ENCODE data around the gene MLIP.

MLIP gene, protein sequence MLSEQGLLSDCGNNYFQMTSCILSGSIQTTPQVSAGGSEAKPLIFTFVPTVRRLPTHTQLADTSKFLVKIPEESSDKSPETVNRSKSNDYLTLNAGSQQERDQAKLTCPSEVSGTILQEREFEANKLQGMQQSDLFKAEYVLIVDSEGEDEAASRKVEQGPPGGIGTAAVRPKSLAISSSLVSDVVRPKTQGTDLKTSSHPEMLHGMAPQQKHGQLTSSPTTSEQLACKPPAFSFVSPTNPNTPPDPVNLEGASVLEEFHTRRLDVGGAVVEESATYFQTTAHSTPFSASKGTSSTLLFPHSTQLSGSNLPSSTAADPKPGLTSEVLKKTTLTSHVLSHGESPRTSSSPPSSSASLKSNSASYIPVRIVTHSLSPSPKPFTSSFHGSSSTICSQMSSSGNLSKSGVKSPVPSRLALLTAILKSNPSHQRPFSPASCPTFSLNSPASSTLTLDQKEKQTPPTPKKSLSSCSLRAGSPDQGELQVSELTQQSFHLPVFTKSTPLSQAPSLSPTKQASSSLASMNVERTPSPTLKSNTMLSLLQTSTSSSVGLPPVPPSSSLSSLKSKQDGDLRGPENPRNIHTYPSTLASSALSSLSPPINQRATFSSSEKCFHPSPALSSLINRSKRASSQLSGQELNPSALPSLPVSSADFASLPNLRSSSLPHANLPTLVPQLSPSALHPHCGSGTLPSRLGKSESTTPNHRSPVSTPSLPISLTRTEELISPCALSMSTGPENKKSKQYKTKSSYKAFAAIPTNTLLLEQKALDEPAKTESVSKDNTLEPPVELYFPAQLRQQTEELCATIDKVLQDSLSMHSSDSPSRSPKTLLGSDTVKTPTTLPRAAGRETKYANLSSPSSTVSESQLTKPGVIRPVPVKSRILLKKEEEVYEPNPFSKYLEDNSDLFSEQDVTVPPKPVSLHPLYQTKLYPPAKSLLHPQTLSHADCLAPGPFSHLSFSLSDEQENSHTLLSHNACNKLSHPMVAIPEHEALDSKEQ
- long read RNA-seq = 0 reads

- H3K4me3 ChIP-seq (replicated peaks; ENCODE audit: insufficient read depth, low read length) = no peak within 1 kb of the TSS
- no peak for TF ChIP-seq SPI1 (IDR thresholded peaks at IDR 0.05; ENCODE audit: borderline replicate concordance, low read depth)
- TF ChIP-seq POLR2AphosphoS5 (IDR thresholded peaks at IDR 0.05; ENCODE audit: low read depth) = no peak
- TF ChIP-seq GABPA (IDR thresholded peaks at IDR 0.05; ENCODE audit: low read depth) = no peak
- TF ChIP-seq REST (IDR thresholded peaks at IDR 0.05; ENCODE audit: insufficient replicate concordance, low read depth) = no peak
- no peak for TF ChIP-seq CTCF (IDR thresholded peaks at IDR 0.05; ENCODE audit: insufficient read depth, low read length)
- H3K27ac ChIP-seq (replicated peaks) = no peak within 1 kb of the TSS
- no peak for DNase-seq (ENCODE audit: low read depth in 1 of 2, low spot score in 1 of 2)
- no peaks in the 10 kb centered on the region for H3K27me3 ChIP-seq (ENCODE audit: insufficient read depth, poor library complexity, severe bottlenecking)
Measured at GRCh38 chr6:54111341-54112045, at the start of gene MLIP. Gene MLIP (plus strand): TSS chr6:54111443. CDS start chr6:54111480, 37 bp downstream.

- DNase-seq (ENCODE audit: low read depth in 1 of 2, low spot score in 1 of 2) = no peak
- no peak overlapping the region for H3K27ac ChIP-seq (replicated peaks)
- H3K27me3 ChIP-seq (ENCODE audit: insufficient read depth, poor library complexity, severe bottlenecking) = no peaks in the 10 kb centered on the region
- TF ChIP-seq CTCF (IDR thresholded peaks at IDR 0.05; ENCODE audit: insufficient read depth, low read length) = no peak
- TF ChIP-seq SPI1 (IDR thresholded peaks at IDR 0.05; ENCODE audit: borderline replicate concordance, low read depth) = no peak
- no peak for TF ChIP-seq REST (IDR thresholded peaks at IDR 0.05; ENCODE audit: insufficient replicate concordance, low read depth)
- no peak for TF ChIP-seq POLR2AphosphoS5 (IDR thresholded peaks at IDR 0.05; ENCODE audit: low read depth)
- no peak for TF ChIP-seq GABPA (IDR thresholded peaks at IDR 0.05; ENCODE audit: low read depth)
- no peak overlapping the region for H3K4me3 ChIP-seq (replicated peaks; ENCODE audit: insufficient read depth, low read length)
Measured at GRCh38 chr6:54063228-54063539, 48.1 kb upstream of the MLIP start.

GRCh38 chr6:54068694-54069093 is 42.5 kb upstream of the MLIP start:
- Histone ChIP-seq H3K27ac (replicated peaks) (no peak overlapping the region), H3K27me3 (ENCODE audit: insufficient read depth, poor library complexity, severe bottlenecking) (no peaks in the 10 kb centered on the region), H3K4me3 (replicated peaks; ENCODE audit: insufficient read depth, low read length) (no peak overlapping the region)
- TF ChIP-seq SPI1 (IDR thresholded peaks at IDR 0.05; ENCODE audit: borderline replicate concordance, low read depth) (no peak), GABPA (IDR thresholded peaks at IDR 0.05; ENCODE audit: low read depth) (no peak), POLR2AphosphoS5 (IDR thresholded peaks at IDR 0.05; ENCODE audit: low read depth) (no peak), CTCF (IDR thresholded peaks at IDR 0.05; ENCODE audit: insufficient read depth, low read length) (no peak), REST (IDR thresholded peaks at IDR 0.05; ENCODE audit: insufficient replicate concordance, low read depth) (no peak)
- no peak for DNase-seq (ENCODE audit: low read depth in 1 of 2, low spot score in 1 of 2)
